ENCODE measurements around the gene OR9A2. TPM values are rescaled to one million over a fixed set of nuclear protein-coding genes. Genes with fewer than 3 reads are reported as not detected.

OR9A2 gene, protein sequence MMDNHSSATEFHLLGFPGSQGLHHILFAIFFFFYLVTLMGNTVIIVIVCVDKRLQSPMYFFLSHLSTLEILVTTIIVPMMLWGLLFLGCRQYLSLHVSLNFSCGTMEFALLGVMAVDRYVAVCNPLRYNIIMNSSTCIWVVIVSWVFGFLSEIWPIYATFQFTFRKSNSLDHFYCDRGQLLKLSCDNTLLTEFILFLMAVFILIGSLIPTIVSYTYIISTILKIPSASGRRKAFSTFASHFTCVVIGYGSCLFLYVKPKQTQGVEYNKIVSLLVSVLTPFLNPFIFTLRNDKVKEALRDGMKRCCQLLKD
- not detected in 2 replicates for total RNA-seq

GRCh38 chr7:143027032-143027431 is at the start of gene OR9A2:
Gene OR9A2 (minus strand): TSS chr7:143027132. CDS start chr7:143027132, 0 bp downstream.

GRCh38 chr7:143052041-143052440 is 25.1 kb upstream of the OR9A2 start, which contains the start of gene OR6V1:
Gene OR6V1 (plus strand): TSS chr7:143052341. CDS start chr7:143052341, 0 bp downstream.

Other genes starting within 250 kb of the OR9A2 start
- gene EPHB6, start 172.1 kb downstream of the OR9A2 start, total RNA-seq = 42.4 and 74.3 TPM in 2 replicates
- gene TRPV6, start 141.4 kb downstream of the OR9A2 start, total RNA-seq = not detected in 2 replicates
- gene TRPV5, start 93.4 kb downstream of the OR9A2 start, total RNA-seq = not detected in 2 replicates
- not detected in 2 replicates for gene LLCFC1, start 87.6 kb downstream of the OR9A2 start, total RNA-seq
- gene KEL, start 64.8 kb downstream of the OR9A2 start, total RNA-seq = 0.05 TPM in 1 of 2 replicates, not detected in the other
- gene OR6V1, start 25.2 kb upstream of the OR9A2 start, total RNA-seq = not detected in 2 replicates
- gene PIP, start 104.9 kb upstream of the OR9A2 start, total RNA-seq = not detected in 2 replicates
- gene TAS2R39, start 156.3 kb upstream of the OR9A2 start, total RNA-seq = not detected in 2 replicates
- not detected in 2 replicates for gene TAS2R40, start 194.9 kb upstream of the OR9A2 start, total RNA-seq
- gene GSTK1, start 236.3 kb upstream of the OR9A2 start, total RNA-seq = 132 and 150 TPM in 2 replicates